Keratinocyte (primary cell): ENCODE measurements around the gene THRB. TPM values are rescaled to one million over a fixed set of nuclear protein-coding genes. Genes with fewer than 3 reads are reported as not detected.

ENCODE experiments used
- DNase-seq: peaks from one replicate; pipeline ENCODE4 v3.0.0-alpha.2; 2011; ENCODE audit warnings: low read depth, missing footprints, low spot score
- FAIRE-seq: peaks from 2 replicates; lab custom pipeline; 2011; peaks lifted over from hg19 to GRCh38; lab: Jason Lieb, UNC
- H2AFZ ChIP-seq: 2 replicates; pipeline ENCODE4 v1.6.0; 2012; ENCODE audit warnings: low read length, control low read depth, inconsistent platforms; ENCODE audit not compliant: control insufficient read depth
- H3K27ac ChIP-seq: 2 replicates; pipeline ENCODE4 v1.5.1; 2011; ENCODE audit warnings: low read length; ENCODE audit not compliant: control insufficient read depth, insufficient read depth
- H3K27me3 ChIP-seq: 3 replicates; pipeline ENCODE4 v1.6.0; 2011; ENCODE audit warnings: low read length; ENCODE audit not compliant: control insufficient read depth, insufficient read depth; ENCODE audit errors: extremely low read depth
- H3K36me3 ChIP-seq, 2 experiments: 2 replicates in 1 of 2; 3 replicates in 1 of 2; pipeline ENCODE4 v1.5.1; 2011; ENCODE audit warnings: low read length in 2 of 2, mild to moderate bottlenecking in 1 of 2; ENCODE audit not compliant: control insufficient read depth in 2 of 2, insufficient read depth in 2 of 2; ENCODE audit errors: extremely low read depth in 1 of 2
- H3K4me1 ChIP-seq: 3 replicates; pipeline ENCODE4 v1.5.1; 2011; ENCODE audit warnings: low read length; ENCODE audit not compliant: control insufficient read depth, insufficient read depth; ENCODE audit errors: extremely low read depth
- H3K4me2 ChIP-seq: 3 replicates; pipeline ENCODE4 v1.6.0; 2011; ENCODE audit warnings: low read depth, low read length; ENCODE audit not compliant: control insufficient read depth, insufficient read depth; ENCODE audit errors: extremely low read depth
- H3K4me3 ChIP-seq, 3 experiments: fragments of 200-600 bp in 1 of 3; sonication (generic) in 1 of 3; 2 replicates in 2 of 3; 3 replicates in 1 of 3; pipeline ENCODE4 v1.5.1; 2011 to 2016; ENCODE audit warnings: low read length in 3 of 3, mild to moderate bottlenecking in 3 of 3, control low read depth in 2 of 3, inconsistent platforms in 1 of 3, low read depth in 1 of 3, mixed read lengths in 1 of 3, mixed run types in 1 of 3, moderate library complexity in 1 of 3; ENCODE audit not compliant: control insufficient read depth in 2 of 3, insufficient read depth in 2 of 3; ENCODE audit errors: extremely low read depth in 1 of 3
- H3K79me2 ChIP-seq: 2 replicates; pipeline ENCODE4 v1.6.0; 2012; ENCODE audit warnings: low read length; ENCODE audit not compliant: control insufficient read depth, insufficient read depth
- H3K9ac ChIP-seq: 3 replicates; pipeline ENCODE4 v1.6.0; 2011; ENCODE audit warnings: low read length; ENCODE audit not compliant: control insufficient read depth, insufficient read depth; ENCODE audit errors: extremely low read depth
- H3K9me1 ChIP-seq: 3 replicates; pipeline ENCODE4 v1.6.0; 2011; ENCODE audit warnings: low read length; ENCODE audit not compliant: control insufficient read depth, insufficient read depth; ENCODE audit errors: extremely low read depth
- H3K9me3 ChIP-seq: 2 replicates; pipeline ENCODE4 v1.5.1; 2012; ENCODE audit warnings: low read depth, low read length; ENCODE audit not compliant: control insufficient read depth
- H4K20me1 ChIP-seq: 3 replicates; pipeline ENCODE4 v1.6.0; 2011; ENCODE audit warnings: low read length; ENCODE audit not compliant: control insufficient read depth, insufficient read depth; ENCODE audit errors: extremely low read depth
- CTCF ChIP-seq, 3 experiments: IDR thresholded peaks in 1 of 3; conservative IDR thresholded peaks in 1 of 3; optimal IDR thresholded peaks in 1 of 3; 2 replicates in 2 of 3; 3 replicates in 1 of 3; pipeline versions ENCODE3 to v1.5.1; 2011; ENCODE audit warnings: low read length in 3 of 3, mild to moderate bottlenecking in 3 of 3, moderate library complexity in 2 of 3, control low read depth in 1 of 3, inconsistent platforms in 1 of 3; ENCODE audit not compliant: insufficient read depth in 2 of 3; ENCODE audit errors: extremely low read depth in 1 of 3
- EZH2 ChIP-seq: IDR thresholded peaks from one replicate; pipeline ENCODE4 v1.6.1; 2012; ENCODE audit warnings: inconsistent platforms, mild to moderate bottlenecking, low read length, moderate library complexity
- dilution Hi-C: fragments of 300-500 bp; cut with MboI; formaldehyde crosslinking; loops from one replicate; pipeline ENCODE4 v1.7.0; 2020; ENCODE audit warnings: low sequenced_read_pairs; ENCODE audit not compliant: extremely low pct_ligation_motif_present
- polyA plus RNA-seq, 5 experiments: library from polyadenylated mRNA; depleted of rRNA in 3 of 5; stranded (reverse) in 3 of 5; stranded (forward) in 1 of 5; unstranded in 1 of 5; fragments of >200 nt; gene quantifications; 1 replicate in 1 of 5; 2 replicates in 3 of 5; 3 replicates in 1 of 5; pipeline versions ENCODE4 v1.2.1 to v1.2.3, GENCODE V29; 2011 to 2012; ENCODE audit warnings: missing spikeins in 2 of 5, low read depth in 1 of 5, low replicate concordance in 1 of 5

Gene THRB
- polyA plus RNA-seq, 1 donor (not counting 4 experiments of a cell fraction or from before 2014, with no cell fraction given), result 2.6 TPM

- H3K4me2 ChIP-seq, result no peak overlapping the region
- H3K4me3 ChIP-seq, result no peak overlapping the region
- H3K9ac ChIP-seq, result no peak overlapping the region
- dilution Hi-C loops, result no loop called here
- peaks cover 6% of the 10 kb centered on the region for H3K9me3 ChIP-seq
- DNase-seq (no peak), FAIRE-seq (no peak)
- no peaks in the 10 kb centered on the region for H3K79me2 ChIP-seq
- H3K9me1 ChIP-seq, result no peaks in the 10 kb centered on the region
- H3K36me3 ChIP-seq, result no peaks in the 10 kb centered on the region
- H3K4me1 ChIP-seq, result peaks cover 2% of the 10 kb centered on the region
- TF ChIP-seq EZH2, result no peak
- TF ChIP-seq CTCF (optimal IDR thresholded peaks at IDR 0.05 in 1 of 3, IDR thresholded peaks at IDR 0.05 in 1 of 3, conservative IDR thresholded peaks at IDR 0.05 in 1 of 3; ENCODE audit: extremely low read depth in 1 of 3, insufficient read depth in 2 of 3, low read length in 3 of 3), result no peak
- no peaks in the 10 kb centered on the region for H3K27me3 ChIP-seq
- H3K27ac ChIP-seq, result no peak overlapping the region
- H4K20me1 ChIP-seq, result no peaks in the 10 kb centered on the region
- no peak overlapping the region for H2AFZ ChIP-seq
Observed at GRCh38 chr3:24323272-24323671, 171.4 kb downstream of the THRB start.

- Histone ChIP-seq H3K27me3 (no peaks in the 10 kb centered on the region), H3K27ac (no peak overlapping the region), H3K9me1 (no peaks in the 10 kb centered on the region), H3K36me3 (no peaks in the 10 kb centered on the region), H3K79me2 (no peaks in the 10 kb centered on the region), H3K4me2 (no peak overlapping the region), H2AFZ (no peak overlapping the region), H3K4me3 (no peak overlapping the region), H3K4me1 (peaks cover 8% of the 10 kb centered on the region), H4K20me1 (no peaks in the 10 kb centered on the region), H3K9me3 (peaks cover 11% of the 10 kb centered on the region), H3K9ac (no peak overlapping the region)
- DNase-seq, result no peak
- dilution Hi-C loops, result no loop called here
- TF ChIP-seq CTCF (optimal IDR thresholded peaks at IDR 0.05 in 1 of 3, IDR thresholded peaks at IDR 0.05 in 1 of 3, conservative IDR thresholded peaks at IDR 0.05 in 1 of 3; ENCODE audit: extremely low read depth in 1 of 3, insufficient read depth in 2 of 3, low read length in 3 of 3) (no peak), EZH2 (no peak)
- no peak for FAIRE-seq
Observed at GRCh38 chr3:24320601-24321000, 174.0 kb downstream of the THRB start.
